Measurements from ENCODE around the gene WDR26.
A peak's percentile ranks its signal among the peaks of the same experiment; 100 is the strongest.

WDR26 gene

DNA sequence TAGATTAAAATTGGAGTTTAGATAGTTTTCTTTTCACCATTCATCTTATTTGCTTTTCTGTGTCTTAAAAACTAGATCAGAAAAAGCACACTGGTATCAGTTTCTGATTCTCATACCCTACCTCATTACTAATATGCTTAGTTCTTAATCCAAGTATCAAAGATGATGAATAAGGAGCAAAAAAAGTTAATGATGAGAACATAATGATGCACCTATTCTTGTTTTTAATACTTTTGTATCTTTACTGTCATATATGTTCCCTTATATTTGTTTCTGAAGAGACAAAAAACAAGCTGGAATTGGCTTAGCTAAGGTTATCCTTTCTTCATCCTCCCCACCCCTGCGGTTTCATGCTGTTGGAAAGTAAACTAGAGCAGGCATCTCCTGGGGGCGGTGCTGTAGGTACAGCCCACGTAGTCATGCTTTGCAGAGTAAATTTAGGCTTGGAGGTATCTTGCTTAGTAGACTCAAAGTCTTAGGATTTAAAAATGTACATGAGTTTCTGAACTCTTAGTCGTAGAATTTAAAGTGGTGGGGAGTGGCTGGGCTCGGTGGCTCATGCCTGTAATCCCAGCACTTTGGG lies 61.5 kb downstream of the WDR26 start:
- no peak overlapping the region for H3K4me3 ChIP-seq (ENCODE audit: low read depth, low read length)
- TF ChIP-seq, protein P1, sequence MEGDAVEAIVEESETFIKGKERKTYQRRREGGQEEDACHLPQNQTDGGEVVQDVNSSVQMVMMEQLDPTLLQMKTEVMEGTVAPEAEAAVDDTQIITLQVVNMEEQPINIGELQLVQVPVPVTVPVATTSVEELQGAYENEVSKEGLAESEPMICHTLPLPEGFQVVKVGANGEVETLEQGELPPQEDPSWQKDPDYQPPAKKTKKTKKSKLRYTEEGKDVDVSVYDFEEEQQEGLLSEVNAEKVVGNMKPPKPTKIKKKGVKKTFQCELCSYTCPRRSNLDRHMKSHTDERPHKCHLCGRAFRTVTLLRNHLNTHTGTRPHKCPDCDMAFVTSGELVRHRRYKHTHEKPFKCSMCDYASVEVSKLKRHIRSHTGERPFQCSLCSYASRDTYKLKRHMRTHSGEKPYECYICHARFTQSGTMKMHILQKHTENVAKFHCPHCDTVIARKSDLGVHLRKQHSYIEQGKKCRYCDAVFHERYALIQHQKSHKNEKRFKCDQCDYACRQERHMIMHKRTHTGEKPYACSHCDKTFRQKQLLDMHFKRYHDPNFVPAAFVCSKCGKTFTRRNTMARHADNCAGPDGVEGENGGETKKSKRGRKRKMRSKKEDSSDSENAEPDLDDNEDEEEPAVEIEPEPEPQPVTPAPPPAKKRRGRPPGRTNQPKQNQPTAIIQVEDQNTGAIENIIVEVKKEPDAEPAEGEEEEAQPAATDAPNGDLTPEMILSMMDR (IDR thresholded peaks at IDR 0.05; ENCODE audit: low read depth, low read length, missing control alignments) = no peak
- no peak for DNase-seq (ENCODE audit: low read depth)

- peak; percentile 18 for DNase-seq (ENCODE audit: low read depth)
- no peak overlapping the region for H3K4me3 ChIP-seq (ENCODE audit: low read depth, low read length)
- TF ChIP-seq, protein P1 (IDR thresholded peaks at IDR 0.05; ENCODE audit: low read depth, low read length, missing control alignments) = no peak
Measured at GRCh38 chr1:224368409-224368808, 66.2 kb downstream of the WDR26 start.

GRCh38 chr1:224359207-224359606 lies 75.4 kb downstream of the WDR26 start:
- no peak for DNase-seq (ENCODE audit: low read depth)
- no peak overlapping the region for H3K4me3 ChIP-seq (ENCODE audit: low read depth, low read length)
- TF ChIP-seq, protein P1 (IDR thresholded peaks at IDR 0.05; ENCODE audit: low read depth, low read length, missing control alignments) = no peak

DNA sequence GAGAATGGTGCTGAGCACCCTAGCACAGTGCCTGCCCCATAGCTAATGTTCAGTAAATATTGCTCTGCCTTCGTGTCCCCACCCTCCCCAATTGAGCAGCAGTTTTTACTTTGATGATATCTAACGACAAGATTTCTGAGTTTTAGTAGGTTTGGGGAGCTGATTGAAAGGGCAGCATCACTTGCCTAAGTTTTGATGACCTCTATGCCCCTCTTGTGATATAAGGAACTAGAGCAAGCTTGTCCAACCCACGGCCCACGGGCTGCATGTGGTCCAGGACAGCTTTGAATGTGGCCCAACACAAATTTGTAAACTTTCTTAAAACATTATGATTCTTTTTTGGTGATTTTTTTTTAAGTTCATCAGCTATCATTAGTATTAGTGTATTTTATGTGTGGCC lies 76.4 kb downstream of the WDR26 start:
- H3K4me3 ChIP-seq (ENCODE audit: low read depth, low read length) = no peak overlapping the region
- TF ChIP-seq, protein P1 (IDR thresholded peaks at IDR 0.05; ENCODE audit: low read depth, low read length, missing control alignments) = no peak
- DNase-seq (ENCODE audit: low read depth) = no peak

DNA sequence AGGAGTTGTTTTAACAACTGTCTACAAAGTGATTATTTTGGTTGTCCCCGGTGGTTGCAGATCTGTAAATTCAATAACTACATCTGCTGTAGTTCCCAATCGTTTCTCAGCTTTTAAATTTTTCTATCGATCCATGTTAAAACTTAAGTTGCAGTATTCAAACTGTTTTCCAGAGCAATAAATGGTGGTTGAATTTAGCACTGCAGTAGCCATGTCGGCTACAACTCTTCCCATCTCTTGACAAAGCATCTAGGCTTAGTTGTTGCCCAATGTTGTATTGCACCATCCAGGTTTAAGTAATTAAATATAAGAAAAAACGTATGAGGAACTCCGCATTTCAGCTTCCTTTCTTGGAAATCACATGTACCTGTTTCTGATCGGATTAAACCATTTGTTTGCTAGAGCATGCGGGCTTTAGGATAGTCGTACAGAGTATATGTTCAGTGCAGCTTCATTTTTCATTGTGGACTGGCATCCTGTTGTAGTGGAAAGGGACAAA lies 76.9 kb downstream of the WDR26 start:
- TF ChIP-seq, protein P1 (IDR thresholded peaks at IDR 0.05; ENCODE audit: low read depth, low read length, missing control alignments) = no peak
- no peak for DNase-seq (ENCODE audit: low read depth)
- H3K4me3 ChIP-seq (ENCODE audit: low read depth, low read length) = peak overlapping the region; percentile 86

GRCh38 chr1:224356685-224357625 lies 77.6 kb downstream of the WDR26 start, which contains the start of gene CNIH4:
CNIH4 (plus strand) TSS chr1:224356879; CDS start chr1:224356925, 46 bp downstream.
- H3K4me3 ChIP-seq (ENCODE audit: low read depth, low read length) = peak within 1 kb of the TSS; percentile 86
- TF ChIP-seq, protein P1 (IDR thresholded peaks at IDR 0.05; ENCODE audit: low read depth, low read length, missing control alignments) = no peak
- peak; percentile 83 for DNase-seq (ENCODE audit: low read depth)
